ENCODE data around the gene AXIN2. TPM values are rescaled to one million over a fixed set of nuclear protein-coding genes. Genes with fewer than 3 reads are reported as not detected.

AXIN2 gene
- polyA plus RNA-seq, 1 donor from 2014 or later = 26.7 TPM

DNA sequence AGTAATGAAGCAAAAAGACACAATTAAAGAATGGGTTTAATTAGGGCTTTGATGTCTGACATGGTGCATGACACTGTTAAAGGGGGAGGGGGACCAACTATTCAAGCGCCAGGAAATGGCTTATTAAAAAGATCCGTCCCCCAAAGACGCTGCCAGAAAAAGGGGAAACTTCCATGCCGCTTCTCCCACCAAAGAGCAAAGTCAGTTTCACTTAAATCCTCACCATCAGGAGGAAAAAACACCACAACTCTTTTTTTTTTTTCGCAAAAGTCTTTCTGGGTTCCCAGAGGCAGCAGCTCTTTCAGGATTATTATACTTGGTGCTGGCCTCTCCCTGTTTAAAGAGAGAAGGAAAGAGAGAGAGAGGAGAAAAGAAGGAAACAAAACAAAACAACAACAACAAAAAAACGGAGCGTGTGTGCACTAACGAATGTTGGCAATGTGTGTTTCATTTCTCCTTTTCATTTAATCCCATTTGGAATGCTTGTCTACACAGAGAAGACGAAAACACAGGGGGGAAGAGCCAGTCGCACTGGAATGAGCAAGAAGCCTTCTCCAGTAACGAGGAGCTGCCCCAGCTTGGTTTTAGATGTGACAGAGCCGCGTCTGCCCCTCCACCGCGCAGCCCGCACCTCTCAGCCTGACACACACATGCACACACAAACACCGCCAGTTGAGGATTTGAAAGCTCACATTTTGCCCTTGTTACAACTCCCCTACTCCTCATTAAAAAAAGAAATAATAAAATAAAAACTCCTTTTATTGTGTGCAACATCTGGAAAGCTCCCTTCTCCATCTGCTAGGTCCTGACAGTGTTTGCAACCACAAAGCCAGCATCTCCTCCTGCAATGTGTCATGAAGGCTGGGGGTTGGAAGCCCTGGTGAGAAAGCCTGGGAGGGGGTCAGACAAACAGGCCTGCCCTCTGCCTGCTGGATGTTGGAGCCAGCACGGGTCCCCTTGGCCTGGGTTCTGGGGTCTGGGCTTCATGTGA is 32.7 kb upstream of the AXIN2 start:
- Histone ChIP-seq H3K79me2 (replicated peaks; ENCODE audit: insufficient read depth, low read length) (no peaks in the 10 kb centered on the region), H3K27ac (ENCODE audit: low read length) (no peak overlapping the region), H3K27me3 (ENCODE audit: insufficient read depth, low read depth, low read length) (no peaks in the 10 kb centered on the region), H3K4me2 (ENCODE audit: low read length) (no peak overlapping the region), H3K9me3 (ENCODE audit: low read length) (no peaks in the 10 kb centered on the region), H4K20me1 (ENCODE audit: insufficient read depth) (no peaks in the 10 kb centered on the region), H3K4me3 (ENCODE audit: low read length) (no peak overlapping the region), H3K36me3 (ENCODE audit: insufficient read depth, low read length) (no peaks in the 10 kb centered on the region), H3K9me2 (ENCODE audit: insufficient read depth, low read length) (no peaks in the 10 kb centered on the region), H2AFZ (ENCODE audit: low read depth, low read length) (no peak overlapping the region), H3F3A (ENCODE audit: insufficient read depth, low read length, poor library complexity, severe bottlenecking) (no peaks in the 10 kb centered on the region), H3K9ac (ENCODE audit: low read length) (no peak overlapping the region)
- TF ChIP-seq, protein P1, sequence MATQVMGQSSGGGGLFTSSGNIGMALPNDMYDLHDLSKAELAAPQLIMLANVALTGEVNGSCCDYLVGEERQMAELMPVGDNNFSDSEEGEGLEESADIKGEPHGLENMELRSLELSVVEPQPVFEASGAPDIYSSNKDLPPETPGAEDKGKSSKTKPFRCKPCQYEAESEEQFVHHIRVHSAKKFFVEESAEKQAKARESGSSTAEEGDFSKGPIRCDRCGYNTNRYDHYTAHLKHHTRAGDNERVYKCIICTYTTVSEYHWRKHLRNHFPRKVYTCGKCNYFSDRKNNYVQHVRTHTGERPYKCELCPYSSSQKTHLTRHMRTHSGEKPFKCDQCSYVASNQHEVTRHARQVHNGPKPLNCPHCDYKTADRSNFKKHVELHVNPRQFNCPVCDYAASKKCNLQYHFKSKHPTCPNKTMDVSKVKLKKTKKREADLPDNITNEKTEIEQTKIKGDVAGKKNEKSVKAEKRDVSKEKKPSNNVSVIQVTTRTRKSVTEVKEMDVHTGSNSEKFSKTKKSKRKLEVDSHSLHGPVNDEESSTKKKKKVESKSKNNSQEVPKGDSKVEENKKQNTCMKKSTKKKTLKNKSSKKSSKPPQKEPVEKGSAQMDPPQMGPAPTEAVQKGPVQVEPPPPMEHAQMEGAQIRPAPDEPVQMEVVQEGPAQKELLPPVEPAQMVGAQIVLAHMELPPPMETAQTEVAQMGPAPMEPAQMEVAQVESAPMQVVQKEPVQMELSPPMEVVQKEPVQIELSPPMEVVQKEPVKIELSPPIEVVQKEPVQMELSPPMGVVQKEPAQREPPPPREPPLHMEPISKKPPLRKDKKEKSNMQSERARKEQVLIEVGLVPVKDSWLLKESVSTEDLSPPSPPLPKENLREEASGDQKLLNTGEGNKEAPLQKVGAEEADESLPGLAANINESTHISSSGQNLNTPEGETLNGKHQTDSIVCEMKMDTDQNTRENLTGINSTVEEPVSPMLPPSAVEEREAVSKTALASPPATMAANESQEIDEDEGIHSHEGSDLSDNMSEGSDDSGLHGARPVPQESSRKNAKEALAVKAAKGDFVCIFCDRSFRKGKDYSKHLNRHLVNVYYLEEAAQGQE (IDR thresholded peaks at IDR 0.05; ENCODE audit: borderline replicate concordance) = no peak
- no peak for TF ChIP-seq SMC3 (conservative IDR thresholded peaks at IDR 0.05; ENCODE audit: poor library complexity)
- no peak for TF ChIP-seq TAF1 (IDR thresholded peaks at IDR 0.05; ENCODE audit: low read depth)
- TF ChIP-seq, protein P2, sequence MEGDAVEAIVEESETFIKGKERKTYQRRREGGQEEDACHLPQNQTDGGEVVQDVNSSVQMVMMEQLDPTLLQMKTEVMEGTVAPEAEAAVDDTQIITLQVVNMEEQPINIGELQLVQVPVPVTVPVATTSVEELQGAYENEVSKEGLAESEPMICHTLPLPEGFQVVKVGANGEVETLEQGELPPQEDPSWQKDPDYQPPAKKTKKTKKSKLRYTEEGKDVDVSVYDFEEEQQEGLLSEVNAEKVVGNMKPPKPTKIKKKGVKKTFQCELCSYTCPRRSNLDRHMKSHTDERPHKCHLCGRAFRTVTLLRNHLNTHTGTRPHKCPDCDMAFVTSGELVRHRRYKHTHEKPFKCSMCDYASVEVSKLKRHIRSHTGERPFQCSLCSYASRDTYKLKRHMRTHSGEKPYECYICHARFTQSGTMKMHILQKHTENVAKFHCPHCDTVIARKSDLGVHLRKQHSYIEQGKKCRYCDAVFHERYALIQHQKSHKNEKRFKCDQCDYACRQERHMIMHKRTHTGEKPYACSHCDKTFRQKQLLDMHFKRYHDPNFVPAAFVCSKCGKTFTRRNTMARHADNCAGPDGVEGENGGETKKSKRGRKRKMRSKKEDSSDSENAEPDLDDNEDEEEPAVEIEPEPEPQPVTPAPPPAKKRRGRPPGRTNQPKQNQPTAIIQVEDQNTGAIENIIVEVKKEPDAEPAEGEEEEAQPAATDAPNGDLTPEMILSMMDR (IDR thresholded peaks at IDR 0.05; ENCODE audit: poor library complexity, severe bottlenecking) = no peak
- no peak for TF ChIP-seq POLR2AphosphoS5 (IDR thresholded peaks at IDR 0.05)
- no peak for TF ChIP-seq RAD21 (conservative IDR thresholded peaks at IDR 0.05)
- no peak for TF ChIP-seq EZH2 (IDR thresholded peaks at IDR 0.05; ENCODE audit: borderline replicate concordance, insufficient read depth, low read length, poor library complexity, severe bottlenecking)
- no peak for TF ChIP-seq MXI1 (conservative IDR thresholded peaks at IDR 0.05; ENCODE audit: poor library complexity, severe bottlenecking)
- TF ChIP-seq EP300 (conservative IDR thresholded peaks at IDR 0.05; ENCODE audit: poor library complexity, severe bottlenecking) = no peak

DNA sequence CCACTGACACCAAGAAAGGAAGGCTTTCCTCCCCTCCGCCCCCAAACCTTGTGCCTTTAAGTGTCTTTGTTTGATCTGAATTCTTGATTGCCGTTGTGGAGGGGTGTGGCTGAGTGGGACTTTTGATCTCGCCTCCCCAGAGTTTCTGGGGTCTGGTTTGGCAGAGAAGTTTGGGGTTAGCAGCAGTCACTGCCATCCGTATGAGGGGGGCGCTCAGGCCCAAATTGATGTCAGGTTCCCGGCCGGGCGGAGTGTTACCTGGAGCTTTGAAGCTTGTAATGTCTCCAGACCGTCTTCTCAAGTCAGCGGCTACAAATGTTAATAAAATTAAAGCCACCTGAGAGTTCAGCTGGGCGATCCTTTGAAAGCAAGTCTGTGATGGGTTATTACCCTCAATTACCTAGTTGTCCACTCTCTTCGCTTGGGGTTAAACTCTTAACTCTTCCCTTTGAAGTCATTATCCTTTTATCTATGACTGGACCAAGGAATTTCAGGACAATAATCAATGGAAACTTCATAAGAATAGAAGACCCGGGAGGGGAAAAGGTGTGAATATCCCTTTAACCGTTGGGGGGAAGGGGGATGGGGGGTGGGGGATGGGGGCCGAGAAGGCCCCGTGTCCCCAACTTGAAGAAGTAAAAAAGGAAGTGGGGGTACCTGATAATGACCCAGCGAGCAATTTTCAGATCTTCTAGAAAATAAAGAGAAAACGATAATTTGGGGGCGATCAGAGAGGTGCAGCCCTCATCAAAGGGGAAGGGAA is 31.8 kb upstream of the AXIN2 start:
- no peaks in the 10 kb centered on the region for H3K36me3 ChIP-seq (ENCODE audit: insufficient read depth, low read length)
- no peaks in the 10 kb centered on the region for H3K27me3 ChIP-seq (ENCODE audit: insufficient read depth, low read depth, low read length)
- no peak overlapping the region for H3K4me2 ChIP-seq (ENCODE audit: low read length)
- no peaks in the 10 kb centered on the region for H3K9me2 ChIP-seq (ENCODE audit: insufficient read depth, low read length)
- H3K9ac ChIP-seq (ENCODE audit: low read length) = no peak overlapping the region
- H3K79me2 ChIP-seq (replicated peaks; ENCODE audit: insufficient read depth, low read length) = no peaks in the 10 kb centered on the region
- H4K20me1 ChIP-seq (ENCODE audit: insufficient read depth) = no peaks in the 10 kb centered on the region
- TF ChIP-seq, protein P2 (IDR thresholded peaks at IDR 0.05; ENCODE audit: poor library complexity, severe bottlenecking) = no peak
- H3K27ac ChIP-seq (ENCODE audit: low read length) = no peak overlapping the region
- H3K9me3 ChIP-seq (ENCODE audit: low read length) = no peaks in the 10 kb centered on the region
- H2AFZ ChIP-seq (ENCODE audit: low read depth, low read length) = no peak overlapping the region
- no peaks in the 10 kb centered on the region for H3F3A ChIP-seq (ENCODE audit: insufficient read depth, low read length, poor library complexity, severe bottlenecking)
- H3K4me3 ChIP-seq (ENCODE audit: low read length) = no peak overlapping the region
